ENCODE data around the gene SPHK1. TPM values are rescaled to one million over a fixed set of nuclear protein-coding genes. Genes with fewer than 3 reads are reported as not detected.

The SPHK1 gene
- polyA plus RNA-seq, 1 of the 3 experiments (the other 2 are of a cell fraction) = 12.3 TPM

- POLR2A ChIA-PET = interaction anchor here (0.6 to 4.9 kb wide), 13 partner anchors 9 to 476 kb away, joined by 3 to 39 read pairs (median 5); partner anchors contain the start of gene SPHK1
- Histone ChIP-seq H3F3A (replicated peaks; ENCODE audit: insufficient read depth) (peaks cover 19% of the 10 kb centered on the region), H3K27me3 (ENCODE audit: insufficient read depth) (no peaks in the 10 kb centered on the region), H3K9ac (peak overlapping the region; percentile 76), H2AFZ (ENCODE audit: low read depth) (peak overlapping the region; percentile 99), H3K79me2 (ENCODE audit: insufficient read depth) (peaks cover 50% of the 10 kb centered on the region), H3K36me3 (replicated peaks in 1 of 2; ENCODE audit: control insufficient read depth in 1 of 2, insufficient read depth in 2 of 2, low read length in 1 of 2) (peaks cover 0 to 15% of the 10 kb centered on the region in 2 experiments), H3K9me2 (no peaks in the 10 kb centered on the region), H3K4me1 (ENCODE audit: control insufficient read depth in 1 of 2, insufficient read depth in 2 of 2, low read depth in 1 of 2, low read length in 1 of 2) (peaks cover 7 to 10% of the 10 kb centered on the region in 2 experiments; a peak in 2 of 4 replicates), H3K4me2 (peak overlapping the region; percentile 75), H3K9me3 (no peaks in the 10 kb centered on the region), H4K20me1 (ENCODE audit: insufficient read depth) (no peaks in the 10 kb centered on the region), H3K4me3 (ENCODE audit: low read depth in 2 of 2, low read length in 1 of 2) (peak overlapping the region; percentile 65 to 87), H3K27ac (ENCODE audit: low read depth in 2 of 2, low read length in 1 of 2) (peak overlapping the region; percentile 83 to 90)
- peak; percentile 89 for DNase-seq
- CTCF ChIA-PET = interaction anchor here (0.7 to 8.3 kb wide), 19 partner anchors 9 to 232 kb away, joined by 3 to 128 read pairs (median 4); partner anchors contain the start of gene SPHK1
- WGBS (ENCODE audit: low lambda C conversion rate) = 3% methylated on average over 40 of the region's 51 CpGs
- 0 out of 2 replicates have a peak, but pooled peaks have one; percentile 32 for TF ChIP-seq SIN3A (IDR thresholded peaks at IDR 0.05; ENCODE audit: borderline replicate concordance, low read depth, low read length)
- no peak for TF ChIP-seq CTCF (IDR thresholded peaks at IDR 0.05)
These were observed 31.3 kb upstream of the SPHK1 start for GRCh38 chr17:76353004-76353598.

GRCh38 chr17:76353599-76354316 lies 30.7 kb upstream of the SPHK1 start, which contains the start of gene PRPSAP1:
Gene PRPSAP1 (minus strand): TSS chr17:76353916. CDS start chr17:76353703, 213 bp downstream.
- H2AFZ ChIP-seq (ENCODE audit: low read depth) = peak within 1 kb of the TSS; percentile 99
- peaks cover 16% of the 10 kb centered on the region for H3F3A ChIP-seq (replicated peaks; ENCODE audit: insufficient read depth)
- peaks cover 46% of the 10 kb centered on the region for H3K79me2 ChIP-seq (ENCODE audit: insufficient read depth)
- WGBS (ENCODE audit: low lambda C conversion rate) = 1% methylated on average over 67 of the region's 75 CpGs
- H3K9ac ChIP-seq = peak within 1 kb of the TSS; percentile 76
- ChIA-PET CTCF (interaction anchor here (0.7 to 8.3 kb wide), 23 partner anchors 9 to 270 kb away, joined by 3 to 128 read pairs (median 4); partner anchors contain the start of gene SPHK1), POLR2A (interaction anchor here (0.6 to 4.9 kb wide), 17 partner anchors 9 to 477 kb away, joined by 3 to 39 read pairs (median 4); partner anchors contain the start of gene SPHK1)
- H3K36me3 ChIP-seq (replicated peaks in 1 of 2; ENCODE audit: control insufficient read depth in 1 of 2, insufficient read depth in 2 of 2, low read length in 1 of 2) = peaks cover 0 to 12% of the 10 kb centered on the region in 2 experiments
- H4K20me1 ChIP-seq (ENCODE audit: insufficient read depth) = no peaks in the 10 kb centered on the region
- peak; percentile 97 for DNase-seq
- H3K4me3 ChIP-seq (ENCODE audit: low read depth in 2 of 2, low read length in 1 of 2) = peak within 1 kb of the TSS; percentile 65 to 87
- no peaks in the 10 kb centered on the region for H3K9me2 ChIP-seq
- H3K9me3 ChIP-seq = no peaks in the 10 kb centered on the region
- H3K27ac ChIP-seq (ENCODE audit: low read depth in 2 of 2, low read length in 1 of 2) = peak within 1 kb of the TSS; percentile 83 to 90
- H3K4me2 ChIP-seq = peak within 1 kb of the TSS; percentile 75
- H3K4me1 ChIP-seq (ENCODE audit: control insufficient read depth in 1 of 2, insufficient read depth in 2 of 2, low read depth in 1 of 2, low read length in 1 of 2) = peaks cover 7 to 10% of the 10 kb centered on the region in 2 experiments; a peak in 2 of 4 replicates
- H3K27me3 ChIP-seq (ENCODE audit: insufficient read depth) = no peaks in the 10 kb centered on the region
- TF ChIP-seq MXI1 (IDR thresholded peaks at IDR 0.05; ENCODE audit: low read depth, low read length) (peak; percentile 94), YY1 (IDR thresholded peaks at IDR 0.05; ENCODE audit: low read depth) (peak; percentile 100), PBX3 (IDR thresholded peaks at IDR 0.05) (peak; percentile 23; the same call in 1 of the 2 replicates), ZBTB33 (IDR thresholded peaks at IDR 0.05; ENCODE audit: borderline replicate concordance, low read depth) (peak; percentile 71; the same call in 1 of the 2 replicates), JUND (IDR thresholded peaks at IDR 0.05) (no peak), GATA2 (CRISPR knock-in tag; IDR thresholded peaks at IDR 0.05) (no peak), TEAD4 (IDR thresholded peaks at IDR 0.05; ENCODE audit: borderline replicate concordance, insufficient read depth) (peak; percentile 60), TCF12 (IDR thresholded peaks at IDR 0.05) (peak; percentile 39; the same call in 1 of the 2 replicates), MEF2A (IDR thresholded peaks at IDR 0.05; ENCODE audit: borderline replicate concordance, low read depth) (0 out of 2 replicates have a peak, but pooled peaks have one; percentile 21), NFIC (IDR thresholded peaks at IDR 0.05; ENCODE audit: borderline replicate concordance) (peak; percentile 22; the same call in 1 of the 2 replicates), IRF3 (IDR thresholded peaks at IDR 0.05; ENCODE audit: low read depth, low read length) (no peak), RCOR1 (IDR thresholded peaks at IDR 0.05; ENCODE audit: low read length) (no peak), RXRA (IDR thresholded peaks at IDR 0.05; ENCODE audit: borderline replicate concordance, low read depth) (no peak; the same call in 1 of the 2 replicates)
